ENCODE results near the gene EHBP1.
"Not testable (repeated sequence)": the region's sequence is repeated elsewhere in the genome, so short reads cannot be mapped to it uniquely, and the experiment has no call there.

Gene EHBP1

GRCh38 chr2:62708751-62709150 is 3.2 kb downstream of the EHBP1 start:
- no peak for TF ChIP-seq CTCF (IDR thresholded peaks at IDR 0.05; ENCODE audit: low read depth, low read length)
- DNase-seq (ENCODE audit: low read depth in 2 of 2) = no peak
- H3K4me3 ChIP-seq (replicated peaks in 1 of 2; ENCODE audit: low read depth in 2 of 2, low read length in 2 of 2) = no peak overlapping the region

GRCh38 chr2:62711832-62712494 is 6.5 kb downstream of the EHBP1 start:
- TF ChIP-seq CTCF (IDR thresholded peaks at IDR 0.05; ENCODE audit: low read depth, low read length) = no peak
- no peak for DNase-seq (ENCODE audit: low read depth in 2 of 2)
- no peak overlapping the region for H3K4me3 ChIP-seq (replicated peaks in 1 of 2; ENCODE audit: low read depth in 2 of 2, low read length in 2 of 2)

GRCh38 chr2:62713196-62713595 is 7.7 kb downstream of the EHBP1 start:
- not testable (repeated sequence) for H3K4me3 ChIP-seq (replicated peaks in 1 of 2; ENCODE audit: low read depth in 2 of 2, low read length in 2 of 2); DNase-seq (ENCODE audit: low read depth in 2 of 2)

- peak in 1 of 2 donors; percentile 28 for DNase-seq (ENCODE audit: low read depth in 2 of 2)
- no peak for TF ChIP-seq CTCF (IDR thresholded peaks at IDR 0.05; ENCODE audit: low read depth, low read length)
- no peak overlapping the region for H3K4me3 ChIP-seq (replicated peaks in 1 of 2; ENCODE audit: low read depth in 2 of 2, low read length in 2 of 2)
Measured at GRCh38 chr2:62713837-62714236, 8.3 kb downstream of the EHBP1 start.

- no peak for DNase-seq (ENCODE audit: low read depth in 2 of 2)
- H3K4me3 ChIP-seq (replicated peaks in 1 of 2; ENCODE audit: low read depth in 2 of 2, low read length in 2 of 2) = no peak overlapping the region
- TF ChIP-seq CTCF (IDR thresholded peaks at IDR 0.05; ENCODE audit: low read depth, low read length) = no peak
Measured at GRCh38 chr2:62716768-62717167, 11.3 kb downstream of the EHBP1 start.

GRCh38 chr2:62717503-62718081 is 12.1 kb downstream of the EHBP1 start:
- no peak for DNase-seq (ENCODE audit: low read depth in 2 of 2)
- no peak overlapping the region for H3K4me3 ChIP-seq (replicated peaks in 1 of 2; ENCODE audit: low read depth in 2 of 2, low read length in 2 of 2)
- TF ChIP-seq CTCF (IDR thresholded peaks at IDR 0.05; ENCODE audit: low read depth, low read length) = no peak

GRCh38 chr2:62718225-62718822 is 12.8 kb downstream of the EHBP1 start:
- H3K4me3 ChIP-seq (replicated peaks in 1 of 2; ENCODE audit: low read depth in 2 of 2, low read length in 2 of 2) = no peak overlapping the region
- no peak for TF ChIP-seq CTCF (IDR thresholded peaks at IDR 0.05; ENCODE audit: low read depth, low read length)
- DNase-seq (ENCODE audit: low read depth in 2 of 2) = no peak

Measured in cardiac fibroblast (primary cell).